NCI-H187 treated with DMSO at 0.1 percent for 48 hours (cell line): Measurements from ENCODE around the gene SGCE.
A peak's percentile ranks its signal among the peaks of the same experiment; 100 is the strongest.
"Not testable (repeated sequence)": the region's sequence is repeated elsewhere in the genome, so short reads cannot be mapped to it uniquely, and the experiment has no call there.

Experiments
- DNase-seq: peaks from one replicate; lab custom pipeline; 2025; lab: John Stamatoyannopoulos, UW

SGCE gene, protein sequence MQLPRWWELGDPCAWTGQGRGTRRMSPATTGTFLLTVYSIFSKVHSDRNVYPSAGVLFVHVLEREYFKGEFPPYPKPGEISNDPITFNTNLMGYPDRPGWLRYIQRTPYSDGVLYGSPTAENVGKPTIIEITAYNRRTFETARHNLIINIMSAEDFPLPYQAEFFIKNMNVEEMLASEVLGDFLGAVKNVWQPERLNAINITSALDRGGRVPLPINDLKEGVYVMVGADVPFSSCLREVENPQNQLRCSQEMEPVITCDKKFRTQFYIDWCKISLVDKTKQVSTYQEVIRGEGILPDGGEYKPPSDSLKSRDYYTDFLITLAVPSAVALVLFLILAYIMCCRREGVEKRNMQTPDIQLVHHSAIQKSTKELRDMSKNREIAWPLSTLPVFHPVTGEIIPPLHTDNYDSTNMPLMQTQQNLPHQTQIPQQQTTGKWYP

DNA sequence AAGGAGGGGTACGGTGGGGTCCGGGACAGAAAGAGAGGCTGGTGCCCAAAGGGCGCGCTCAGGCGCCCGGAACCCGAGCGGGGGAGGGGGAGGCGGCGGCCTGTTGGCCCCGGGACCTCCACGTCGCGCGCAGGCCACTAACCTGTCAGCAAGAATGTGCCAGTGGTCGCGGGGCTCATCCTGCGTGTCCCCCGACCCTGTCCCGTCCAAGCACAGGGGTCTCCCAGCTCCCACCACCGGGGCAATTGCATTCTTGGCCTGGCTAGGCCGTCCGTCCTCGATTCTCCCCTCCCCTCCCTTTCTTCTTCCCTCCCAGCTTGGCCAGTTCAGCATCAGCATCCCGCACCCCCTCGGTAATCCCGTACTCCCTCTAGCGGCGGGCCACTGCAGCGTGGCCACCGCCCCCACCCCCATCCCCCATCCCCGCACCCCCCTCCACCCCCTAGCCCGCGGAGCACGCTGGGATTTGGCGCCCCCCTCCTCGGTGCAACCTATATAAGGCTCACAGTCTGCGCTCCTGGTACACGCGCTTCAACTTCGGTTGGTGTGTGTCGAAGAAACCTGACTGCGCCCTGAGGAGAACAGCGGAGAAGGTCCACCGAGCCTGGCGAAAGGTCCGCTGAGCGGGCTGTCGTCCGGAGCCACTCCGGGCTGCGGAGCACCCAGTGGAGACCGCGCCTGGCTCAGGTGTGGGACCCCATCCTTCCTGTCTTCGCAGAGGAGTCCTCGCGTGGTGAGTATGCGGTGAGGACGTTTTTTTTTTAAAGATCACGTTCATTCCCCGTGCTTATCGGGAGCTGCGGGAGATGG, at the start of gene SGCE:
TSS of gene SGCE (minus strand) at position 286 of the 810 bp plus-strand sequence. CDS start at position 251, 35 bp downstream.
- peak; percentile 69 for DNase-seq

DNA sequence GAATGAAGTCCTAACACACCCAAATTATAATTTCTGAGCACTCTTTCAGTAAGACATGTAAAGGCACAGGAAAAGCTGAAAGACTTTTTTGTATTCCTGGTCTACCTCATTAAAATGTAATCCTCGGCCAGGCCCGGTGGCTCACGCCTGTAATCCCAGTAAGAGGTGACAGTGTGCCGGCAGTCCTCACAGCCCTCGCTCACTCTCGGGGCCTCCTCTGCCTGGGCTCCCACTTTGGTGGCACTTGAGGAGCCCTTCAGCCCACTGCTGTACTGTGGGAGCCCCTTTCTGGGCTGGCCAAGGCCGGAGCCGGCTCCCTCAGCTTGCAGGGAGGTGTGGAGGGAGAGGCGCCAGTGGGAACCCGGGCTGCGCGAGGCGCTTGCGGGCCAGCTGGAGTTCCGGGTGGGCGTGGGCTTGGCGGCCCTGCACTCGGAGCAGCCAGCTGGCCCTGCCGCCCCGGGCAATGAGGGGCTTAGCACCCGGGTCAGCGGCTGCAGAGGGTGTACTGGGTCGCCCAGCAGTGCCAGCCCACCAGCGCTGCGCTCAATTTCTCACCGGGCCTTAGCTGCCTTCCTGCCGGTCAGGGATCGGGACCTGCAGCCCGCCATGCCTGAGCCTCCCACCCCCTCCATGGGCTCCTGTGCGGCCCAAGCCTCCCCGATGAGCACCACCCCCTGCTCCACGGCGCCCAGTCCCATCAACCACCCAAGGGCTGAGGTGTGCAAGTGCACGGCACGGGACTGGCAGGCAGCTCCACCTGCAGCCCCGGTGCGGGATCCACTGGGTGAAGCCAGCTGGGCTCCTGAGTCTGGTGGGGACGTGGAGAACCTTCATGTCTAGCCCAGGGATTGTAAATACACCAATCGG, 49.5 kb upstream of the SGCE start:
- DNase-seq, result not testable (repeated sequence)

DNA sequence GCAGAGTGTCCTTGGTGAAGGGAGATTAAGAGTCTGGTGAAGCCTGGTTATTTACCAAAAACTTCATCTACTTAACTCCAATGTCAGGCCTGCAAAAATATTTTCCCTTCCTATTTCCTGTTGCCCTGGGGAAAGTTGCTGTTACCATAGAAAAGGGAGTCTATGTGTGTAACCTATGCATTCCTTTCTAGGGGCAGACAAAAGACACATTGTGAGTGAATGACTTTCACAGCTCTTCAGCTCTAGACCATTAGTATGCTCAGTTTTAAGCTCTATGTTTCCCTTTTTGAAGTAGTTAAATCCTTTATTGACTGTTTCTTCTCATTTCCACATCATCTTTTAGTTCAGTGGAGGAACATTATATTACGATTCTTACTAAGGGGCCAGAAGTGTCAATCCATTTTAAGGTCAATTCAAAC, 45.6 kb upstream of the SGCE start:
- DNase-seq, result no peak

DNA sequence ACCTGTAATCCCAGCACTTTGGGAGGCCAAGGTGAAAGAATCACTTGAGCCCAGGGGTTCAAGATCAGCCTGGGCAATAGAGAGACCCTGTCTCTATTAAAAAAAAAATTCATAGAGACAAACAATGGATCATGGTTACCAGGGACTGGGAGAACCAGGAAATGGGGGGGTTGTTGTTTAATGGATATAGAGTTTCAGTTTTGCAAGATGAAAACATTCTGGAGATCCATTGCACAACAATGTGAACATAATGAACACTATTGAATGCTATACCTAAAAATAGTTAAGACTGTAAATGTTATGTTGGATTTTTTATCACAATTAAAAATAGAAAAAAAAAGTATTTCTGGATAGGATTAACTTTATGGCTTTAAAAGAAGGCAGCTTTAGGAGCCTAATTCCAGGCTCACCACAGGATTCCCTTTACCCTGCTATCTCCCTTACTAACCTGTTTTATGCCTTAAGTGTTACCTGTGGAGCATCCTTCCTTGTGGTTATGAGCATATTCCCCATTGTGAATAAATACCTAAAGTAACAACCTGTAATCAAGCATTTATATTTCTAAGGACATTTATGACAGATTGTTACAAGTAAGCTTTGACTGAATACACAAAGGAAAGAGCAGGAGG, 45.1 kb upstream of the SGCE start:
- DNase-seq, result no peak

DNA sequence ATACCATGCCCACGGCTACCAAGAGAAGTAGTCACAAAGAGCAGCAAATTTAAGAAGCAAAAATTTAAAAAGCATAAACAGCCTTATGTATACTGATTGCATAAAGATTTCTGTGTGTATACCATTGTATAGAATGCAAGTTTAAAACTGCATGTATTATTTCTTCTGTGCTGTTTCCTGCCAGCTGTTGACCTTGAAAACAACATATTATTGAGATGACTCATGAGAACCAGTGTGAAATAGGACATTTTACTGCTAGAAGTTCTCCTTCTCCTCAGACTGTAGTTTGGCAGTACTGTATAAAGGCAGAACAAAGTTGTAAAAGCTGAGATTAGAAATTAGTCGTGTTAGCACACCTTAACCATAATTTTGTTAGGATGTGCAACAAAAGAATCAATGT, 42.3 kb upstream of the SGCE start:
- no peak for DNase-seq

DNA sequence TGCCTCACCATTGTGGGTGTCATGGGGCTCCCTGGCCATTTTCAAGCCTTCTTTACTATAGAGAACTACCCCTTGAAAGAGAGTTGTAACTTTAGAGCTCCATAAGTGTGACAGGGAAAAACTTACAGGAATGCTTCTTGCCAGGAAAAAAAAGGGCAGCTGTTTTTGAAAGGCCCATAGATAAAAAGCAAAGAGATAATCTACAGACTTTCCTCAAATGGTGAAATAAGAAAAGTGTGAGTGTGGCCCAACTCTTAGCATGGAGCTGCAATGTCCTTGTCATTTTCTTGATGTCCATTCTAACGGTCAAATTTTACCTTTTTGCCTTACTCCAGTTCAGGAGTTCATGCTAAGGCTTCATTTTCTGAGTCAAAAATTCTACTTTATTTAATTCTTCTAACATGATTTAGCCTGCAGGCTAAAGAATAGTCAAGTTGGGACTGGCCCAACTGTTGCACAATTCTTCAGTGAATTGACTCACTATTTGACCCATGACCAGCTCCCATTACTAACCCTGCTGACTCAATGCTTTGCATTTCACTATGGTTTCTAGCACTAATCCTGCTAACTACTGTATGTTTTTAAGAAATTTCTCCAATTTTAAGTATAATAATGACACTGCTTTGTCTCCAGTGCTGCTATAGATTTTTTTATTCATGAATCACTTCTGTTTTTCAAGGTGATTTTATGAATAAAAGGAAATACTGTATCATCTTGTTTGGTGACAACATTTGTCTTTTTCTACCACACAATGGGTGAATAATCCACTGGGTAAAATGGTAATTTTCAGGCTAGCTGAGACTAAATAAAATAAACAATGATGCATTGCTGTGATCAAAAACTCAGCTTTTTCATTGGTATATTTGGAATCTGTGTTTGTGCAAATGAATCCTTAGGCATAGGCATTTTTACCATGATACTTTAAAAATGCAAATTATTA, 41.4 kb upstream of the SGCE start:
- no peak for DNase-seq

DNA sequence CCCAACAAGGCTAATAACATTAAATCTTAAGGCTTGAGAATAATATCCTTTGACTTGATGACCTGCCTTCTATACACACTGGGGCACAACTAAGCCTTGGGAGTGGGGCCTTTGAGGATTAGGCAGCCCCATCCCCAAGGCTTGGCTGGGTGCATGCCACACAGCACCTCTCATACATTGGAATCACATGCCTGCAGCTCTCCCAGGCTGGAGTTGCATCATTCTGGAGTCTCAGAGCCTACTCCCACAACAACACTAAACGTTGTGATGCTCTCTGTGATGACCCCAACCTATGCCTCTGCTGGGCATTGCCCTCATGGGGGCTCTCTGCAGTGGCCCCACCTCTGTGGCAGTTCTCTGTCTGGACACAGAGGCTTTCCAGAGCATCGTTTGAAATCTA, 31.9 kb upstream of the SGCE start:
- no peak for DNase-seq

DNA sequence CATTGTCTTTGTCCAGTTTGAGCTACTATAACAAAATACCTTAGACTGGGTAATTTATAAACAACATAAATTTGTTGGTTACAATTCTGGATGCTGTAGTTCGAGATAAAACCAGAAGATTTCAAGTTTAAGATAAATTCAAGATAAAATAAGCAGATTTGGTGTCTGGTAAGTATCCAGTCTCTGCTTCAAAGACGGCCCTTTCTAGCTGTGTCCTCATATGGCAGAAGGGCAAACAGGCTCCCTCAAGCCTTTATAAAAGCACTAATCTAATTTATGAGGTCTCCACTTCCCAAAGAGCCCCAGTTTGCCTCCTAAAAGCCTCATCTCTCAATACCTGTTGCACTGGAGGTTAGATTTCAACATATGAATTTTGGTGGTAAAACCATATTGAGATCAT, 31.1 kb upstream of the SGCE start:
- DNase-seq, result no peak

DNA sequence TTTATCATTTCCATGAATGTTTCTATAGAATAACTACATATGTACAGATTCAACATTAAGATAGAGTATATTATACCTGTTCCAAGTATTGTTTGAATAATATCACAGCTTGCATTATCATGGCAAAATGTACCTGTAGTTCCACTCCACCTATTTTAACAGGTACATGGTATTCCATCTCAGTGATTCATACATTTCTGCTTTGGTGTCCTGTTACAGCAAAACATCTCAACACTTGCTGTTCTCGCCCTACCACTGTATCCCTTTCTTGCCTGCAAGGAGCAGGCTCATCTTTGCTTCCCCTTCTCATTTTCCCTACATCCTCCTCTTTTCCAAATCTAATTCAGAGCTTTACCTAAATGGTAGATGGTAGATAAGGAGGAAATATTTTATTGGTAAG, 27.1 kb upstream of the SGCE start:
- no peak for DNase-seq

DNA sequence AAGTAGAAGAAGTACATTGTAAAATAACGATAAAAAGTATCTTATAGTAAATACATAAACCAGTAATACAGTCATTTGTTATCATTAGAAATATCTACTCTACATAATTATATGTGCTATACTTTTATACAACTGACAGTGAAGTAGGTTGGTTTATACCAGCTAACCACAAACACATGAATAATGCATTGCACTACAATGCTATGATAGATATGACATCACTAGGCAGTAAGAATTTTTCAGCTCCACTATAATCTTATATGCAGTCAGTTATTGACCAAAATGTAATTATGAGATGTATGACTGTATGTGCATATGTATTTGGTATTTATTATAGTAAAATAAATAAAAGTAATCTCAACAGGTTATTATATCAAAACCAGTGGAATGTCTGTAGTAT, 23.4 kb upstream of the SGCE start:
- no peak for DNase-seq

DNA sequence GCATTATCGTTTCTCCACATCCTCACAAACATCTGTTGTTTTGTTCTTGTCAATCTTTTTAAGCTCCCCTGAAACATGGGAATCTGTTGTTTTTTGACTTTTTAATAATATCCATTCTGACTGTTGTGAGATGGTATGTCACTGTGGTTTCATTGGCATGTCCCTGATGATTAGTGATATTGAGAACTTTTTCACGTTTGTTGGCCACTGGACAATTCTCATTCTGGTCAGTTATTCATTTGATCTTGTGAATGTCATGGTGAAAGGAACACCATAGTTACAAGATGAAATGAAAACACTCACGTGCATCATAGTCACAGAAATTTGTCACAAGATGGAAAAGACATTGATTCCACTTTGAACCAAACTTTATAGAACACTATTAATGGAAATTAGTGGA, 20.5 kb upstream of the SGCE start:
- no peak for DNase-seq

DNA sequence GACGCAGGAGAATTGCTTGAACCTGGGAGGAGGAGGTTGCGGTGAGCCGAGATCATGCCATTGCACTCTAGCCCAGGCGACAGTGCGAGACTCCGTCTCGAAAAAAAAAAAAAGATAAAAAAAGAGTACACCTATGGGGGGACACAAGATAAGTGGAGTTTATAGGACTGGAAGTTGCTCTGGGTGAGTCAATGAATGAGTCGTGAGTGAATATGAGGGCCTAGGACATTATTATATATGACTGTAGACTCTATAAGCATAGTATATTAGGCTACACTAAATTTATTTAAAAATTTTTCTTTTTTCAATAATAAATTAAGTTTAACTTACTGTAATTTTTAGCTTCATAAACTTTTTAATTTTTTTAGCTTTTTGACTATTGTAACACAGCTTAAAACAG, 19.4 kb upstream of the SGCE start:
- no peak for DNase-seq

DNA sequence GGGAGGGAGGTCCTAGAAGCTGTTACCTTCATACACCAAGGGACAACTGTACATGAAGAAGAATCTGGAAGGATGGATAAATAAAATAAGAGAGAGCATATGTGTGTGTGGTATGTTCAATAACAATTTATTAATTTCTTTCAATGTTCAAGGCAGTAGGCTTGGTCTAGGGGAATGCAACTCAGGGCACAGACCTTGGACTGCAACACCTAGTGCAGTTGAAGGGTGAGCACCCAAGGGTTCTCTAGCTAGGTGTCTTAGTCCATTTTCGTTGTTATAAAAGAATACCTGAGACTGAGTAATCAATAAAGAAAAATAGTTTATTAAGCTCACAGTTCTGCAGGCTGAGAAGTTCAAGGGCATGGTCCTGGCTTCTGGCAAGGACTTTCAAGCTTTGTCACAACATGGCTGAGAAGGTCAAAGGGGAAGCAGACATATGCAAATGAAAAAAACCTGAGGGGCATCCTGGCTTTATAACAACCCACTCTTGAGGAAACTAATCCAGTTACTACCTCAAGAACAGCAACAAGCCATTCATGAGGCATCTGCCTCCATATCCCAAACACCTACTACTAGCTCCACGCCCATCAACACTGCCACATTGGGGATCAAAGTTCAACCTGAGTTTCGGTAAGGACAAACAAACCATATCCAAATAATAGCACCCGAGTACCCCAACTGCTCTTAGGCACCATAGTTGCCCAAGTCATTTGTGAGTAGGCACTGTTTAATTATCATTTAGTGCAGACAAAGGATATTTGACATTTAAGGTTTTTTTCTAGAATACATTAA, 15.7 kb upstream of the SGCE start:
- DNase-seq, result no peak

DNA sequence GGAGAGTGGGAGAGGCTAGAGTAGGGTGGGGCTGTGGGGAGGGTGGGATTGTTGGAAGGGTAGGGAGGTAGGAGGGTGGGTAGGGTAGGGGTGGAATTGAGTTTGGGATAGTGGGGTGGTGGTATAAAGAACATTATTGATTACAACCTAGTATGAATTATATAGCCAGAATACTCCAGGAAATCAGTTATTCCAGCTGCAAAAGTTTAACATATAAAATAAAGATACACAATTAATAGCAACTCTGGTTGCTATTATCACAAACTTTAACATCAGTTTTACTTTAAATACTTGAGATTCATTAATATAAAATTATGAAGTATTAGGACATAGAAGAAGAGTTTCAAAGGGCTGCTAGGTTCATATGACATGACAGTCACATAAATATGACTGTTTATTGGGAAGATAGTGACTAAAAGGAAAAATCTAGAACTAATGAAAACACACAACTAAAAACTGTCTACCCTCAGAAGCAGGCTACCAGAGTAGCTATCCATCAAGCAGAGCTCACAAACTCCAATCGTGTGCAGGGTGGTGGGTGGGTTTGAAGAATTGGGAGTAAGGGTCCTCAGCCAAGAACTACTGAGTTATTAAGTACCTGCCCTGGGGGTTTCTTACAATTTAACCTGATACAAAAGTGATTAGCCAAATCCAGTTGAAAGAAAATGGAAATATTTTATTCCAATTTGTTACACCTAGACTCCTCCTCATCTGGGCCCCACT, 14.0 kb upstream of the SGCE start:
- no peak for DNase-seq

DNA sequence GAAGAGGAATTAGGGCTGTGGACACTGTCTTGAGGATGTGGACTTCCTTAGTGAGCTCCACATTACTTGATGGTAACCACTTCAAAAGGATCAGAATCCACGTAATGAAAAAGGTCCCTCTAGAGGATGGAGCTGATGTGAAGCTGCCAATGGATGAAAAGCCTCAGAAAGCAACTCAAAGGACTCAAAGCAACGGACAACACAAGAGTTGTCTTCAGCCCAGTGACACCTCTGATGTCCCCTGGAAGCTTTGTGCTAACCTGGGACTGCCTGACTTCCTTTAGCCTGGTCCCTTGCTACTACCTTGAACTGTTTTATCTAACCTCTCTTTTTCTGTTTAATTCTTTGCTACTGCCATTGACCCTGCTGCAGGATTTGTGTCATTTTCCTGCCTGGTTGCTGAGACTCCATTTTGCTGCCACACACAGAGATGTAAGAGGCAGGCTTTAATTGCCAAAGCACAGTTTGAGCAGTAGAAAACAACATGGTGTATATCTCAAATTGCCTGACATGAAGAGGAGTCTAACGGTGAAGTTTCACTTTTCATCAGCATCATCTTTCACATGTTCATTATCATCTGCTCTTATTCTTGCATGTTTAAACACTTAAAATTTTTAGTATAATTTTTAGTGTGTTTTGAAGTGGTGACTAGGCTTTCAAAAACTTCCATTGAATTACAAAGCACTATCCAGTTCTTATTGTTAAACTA, 11.1 kb upstream of the SGCE start:
- no peak for DNase-seq

DNA sequence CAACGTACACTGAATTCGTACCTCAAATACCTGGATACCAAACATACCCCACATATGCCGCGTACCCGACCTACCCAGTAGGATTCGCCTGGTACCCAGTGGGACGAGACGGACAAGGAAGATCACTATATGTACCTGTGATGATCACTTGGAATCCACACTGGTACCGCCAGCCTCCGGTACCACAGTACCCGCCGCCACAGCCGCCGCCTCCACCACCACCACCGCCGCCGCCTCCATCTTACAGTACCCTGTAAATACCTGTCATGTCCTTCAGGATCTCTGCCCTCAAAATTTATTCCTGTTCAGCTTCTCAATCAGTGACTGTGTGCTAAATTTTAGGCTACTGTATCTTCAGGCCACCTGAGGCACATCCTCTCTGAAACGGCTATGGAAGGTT, 9.5 kb upstream of the SGCE start:
- no peak for DNase-seq

DNA sequence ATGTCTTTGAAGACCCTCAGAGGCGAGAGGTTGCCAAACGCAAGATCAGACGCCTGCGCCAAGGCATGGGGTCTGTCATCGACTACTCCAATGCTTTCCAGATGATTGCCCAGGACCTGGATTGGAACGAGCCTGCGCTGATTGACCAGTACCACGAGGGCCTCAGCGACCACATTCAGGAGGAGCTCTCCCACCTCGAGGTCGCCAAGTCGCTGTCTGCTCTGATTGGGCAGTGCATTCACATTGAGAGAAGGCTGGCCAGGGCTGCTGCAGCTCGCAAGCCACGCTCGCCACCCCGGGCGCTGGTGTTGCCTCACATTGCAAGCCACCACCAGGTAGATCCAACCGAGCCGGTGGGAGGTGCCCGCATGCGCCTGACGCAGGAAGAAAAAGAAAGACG, 8.1 kb upstream of the SGCE start:
- DNase-seq, result no peak

DNA sequence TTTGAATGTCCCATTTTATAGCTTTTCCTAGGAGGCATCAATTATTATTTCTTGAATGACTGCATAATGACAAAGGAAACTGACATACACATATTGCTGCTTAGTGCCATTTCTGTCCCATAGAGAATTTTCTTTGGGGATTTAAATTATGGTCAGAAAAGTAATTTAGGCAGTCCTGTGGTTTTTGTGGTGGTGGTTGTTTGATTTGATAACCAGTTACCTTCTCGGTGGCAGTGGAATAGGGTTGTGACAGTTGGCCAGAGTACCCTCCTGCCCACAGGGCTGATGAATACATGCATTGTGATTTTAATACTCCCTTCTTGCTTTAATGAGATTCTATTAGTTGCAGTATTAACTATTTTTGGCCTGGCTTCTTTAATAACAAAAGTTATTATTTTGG, 6.6 kb upstream of the SGCE start:
- DNase-seq, result no peak

DNA sequence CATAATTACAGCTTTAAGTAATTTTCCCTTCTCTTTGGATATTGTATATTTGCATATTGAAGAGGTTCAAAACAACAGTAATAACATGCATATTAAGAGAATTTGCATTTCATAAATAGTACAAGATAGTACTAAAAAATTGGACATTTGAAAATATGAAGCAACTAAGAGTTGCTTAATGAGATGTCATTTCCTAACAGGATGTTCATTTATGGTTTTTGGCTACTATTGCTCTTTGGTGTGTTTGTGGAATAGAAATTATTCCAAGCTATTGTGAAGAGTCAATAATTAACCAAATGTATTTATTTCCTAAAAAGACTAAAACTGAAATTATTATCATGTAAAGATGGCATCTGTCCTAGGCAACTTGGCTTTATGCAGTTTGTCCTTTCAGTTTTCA, 4.1 kb upstream of the SGCE start:
- no peak for DNase-seq
